Activated T-cell treated with anti-CD3 and anti-CD28 coated beads for 48 hours (primary cell): ENCODE results near the gene NEDD9.

Experiments
- DNase-seq: peaks from one replicate; pipeline ENCODE4 v3.0.0-alpha.2; 2020; ENCODE audit warnings: low read depth

The NEDD9 gene

DNA sequence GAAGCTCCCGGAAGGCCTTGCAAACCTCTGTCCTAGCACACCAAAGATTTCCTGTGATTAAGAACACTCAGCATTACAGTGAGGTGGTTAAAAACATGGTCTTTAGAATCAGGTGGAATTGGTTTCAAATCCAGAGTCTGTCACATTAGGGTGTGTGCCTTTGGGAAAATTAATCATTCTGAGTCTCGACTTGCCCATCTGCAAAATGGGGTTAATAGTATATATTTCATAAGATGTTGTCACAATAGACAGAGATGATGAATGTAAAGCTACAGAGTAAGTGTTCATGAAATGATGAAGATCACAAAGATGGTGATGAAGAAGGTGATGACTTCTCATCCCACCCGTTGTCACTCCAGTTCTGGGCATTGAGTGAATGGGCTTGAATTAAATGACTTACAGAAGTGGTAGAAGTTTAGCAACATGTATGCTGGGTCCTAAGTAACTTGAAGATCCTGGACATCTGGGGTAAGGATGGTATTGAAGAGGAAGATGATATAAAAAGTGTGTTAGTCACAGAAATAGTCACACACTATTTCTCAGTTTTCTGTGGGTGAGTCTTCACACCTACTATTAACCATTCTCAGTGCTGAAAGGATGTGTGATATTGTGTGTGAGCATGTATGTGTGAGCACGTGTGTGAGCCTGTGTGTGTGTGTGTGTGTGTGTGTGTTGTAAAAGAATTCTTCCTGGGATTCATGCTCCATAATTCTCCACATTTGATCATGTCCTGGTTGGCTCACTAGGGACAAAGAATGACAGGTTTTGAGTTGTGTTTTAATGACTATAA lies 28.0 kb upstream of the NEDD9 start:
- DNase-seq = no peak

DNA sequence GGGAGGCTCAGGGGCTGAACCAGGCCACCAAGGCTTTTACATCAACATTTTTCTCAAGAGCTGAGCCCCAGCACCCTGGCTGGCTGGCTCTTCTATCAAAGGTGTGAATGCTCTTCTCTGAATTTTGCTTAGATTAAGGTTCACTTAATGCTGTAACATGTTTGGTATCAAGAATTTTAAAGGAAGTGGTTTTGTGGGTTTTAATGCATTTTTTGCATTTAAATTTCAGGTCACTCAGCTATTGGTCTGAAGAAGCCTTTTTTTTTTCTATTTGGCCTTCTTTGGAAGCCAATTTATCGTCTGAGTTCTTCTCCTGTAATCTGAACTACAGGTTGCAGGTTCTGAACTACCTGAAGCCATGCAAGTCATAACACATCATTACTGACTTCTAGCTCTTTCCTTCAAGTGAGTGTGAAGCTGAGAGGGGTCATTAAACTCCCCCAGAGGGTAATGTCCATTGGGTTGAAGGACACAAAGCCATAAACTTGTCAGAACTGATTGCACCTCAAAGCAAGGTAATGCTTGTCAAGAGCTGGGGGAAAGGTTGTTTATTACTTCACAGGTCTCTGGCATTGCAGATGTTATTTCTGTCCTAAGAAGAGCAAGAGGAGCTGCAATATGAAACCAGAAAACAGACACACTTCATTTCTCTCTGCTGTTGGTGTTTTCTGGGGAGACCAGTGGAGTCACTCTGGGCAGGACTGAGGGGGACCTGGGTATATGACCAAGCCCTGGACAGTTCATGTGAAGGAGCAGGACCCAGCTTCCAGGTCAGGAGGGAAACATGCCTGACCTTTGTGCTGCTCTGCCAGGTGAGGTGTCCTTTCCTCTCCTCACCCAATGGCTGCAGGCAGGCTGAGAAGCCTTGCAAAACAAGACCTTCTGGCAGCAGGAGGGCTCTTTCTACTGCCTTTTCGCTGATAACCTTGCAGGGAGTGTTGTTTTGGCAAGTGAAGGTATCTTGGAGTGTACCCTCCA lies 26.1 kb upstream of the NEDD9 start:
- DNase-seq = no peak

DNA sequence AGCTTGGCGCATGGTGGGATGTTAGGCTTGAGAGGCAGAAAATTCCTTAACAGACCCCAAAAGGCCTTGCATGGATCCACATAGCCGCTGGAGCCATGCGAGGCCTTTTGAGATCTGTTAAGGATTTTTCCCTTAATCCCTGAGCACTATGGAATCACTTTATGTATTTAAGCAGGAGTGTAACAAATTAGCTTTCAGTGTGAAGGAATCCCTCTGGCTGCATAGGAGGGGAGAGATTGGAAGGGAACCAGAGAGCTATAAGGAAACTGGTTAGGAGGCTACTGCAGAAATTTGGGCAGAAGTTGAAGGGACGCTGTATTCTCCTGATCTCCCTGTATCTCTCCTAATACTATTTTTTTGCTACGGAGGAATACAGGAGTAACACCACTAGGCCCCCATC lies 23.1 kb upstream of the NEDD9 start:
- DNase-seq = no peak

DNA sequence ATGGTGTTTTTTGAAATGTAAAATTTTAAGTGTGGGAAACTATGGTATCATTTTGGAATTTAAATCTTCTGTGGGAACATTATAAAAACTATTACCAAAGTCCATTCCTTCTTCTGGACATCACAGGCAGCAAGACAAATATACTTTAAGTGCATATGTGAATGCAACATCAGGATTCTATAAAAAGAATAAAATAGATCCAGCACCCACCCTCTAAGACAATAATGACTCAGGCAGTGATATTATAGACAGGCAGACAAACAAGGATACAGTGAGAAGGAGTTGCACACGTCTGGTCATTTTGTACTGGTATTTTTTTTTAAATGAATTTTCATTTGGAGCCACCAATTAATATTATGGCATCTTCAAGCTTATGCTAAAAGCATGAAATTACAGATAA lies 21.1 kb upstream of the NEDD9 start:
- no peak for DNase-seq

DNA sequence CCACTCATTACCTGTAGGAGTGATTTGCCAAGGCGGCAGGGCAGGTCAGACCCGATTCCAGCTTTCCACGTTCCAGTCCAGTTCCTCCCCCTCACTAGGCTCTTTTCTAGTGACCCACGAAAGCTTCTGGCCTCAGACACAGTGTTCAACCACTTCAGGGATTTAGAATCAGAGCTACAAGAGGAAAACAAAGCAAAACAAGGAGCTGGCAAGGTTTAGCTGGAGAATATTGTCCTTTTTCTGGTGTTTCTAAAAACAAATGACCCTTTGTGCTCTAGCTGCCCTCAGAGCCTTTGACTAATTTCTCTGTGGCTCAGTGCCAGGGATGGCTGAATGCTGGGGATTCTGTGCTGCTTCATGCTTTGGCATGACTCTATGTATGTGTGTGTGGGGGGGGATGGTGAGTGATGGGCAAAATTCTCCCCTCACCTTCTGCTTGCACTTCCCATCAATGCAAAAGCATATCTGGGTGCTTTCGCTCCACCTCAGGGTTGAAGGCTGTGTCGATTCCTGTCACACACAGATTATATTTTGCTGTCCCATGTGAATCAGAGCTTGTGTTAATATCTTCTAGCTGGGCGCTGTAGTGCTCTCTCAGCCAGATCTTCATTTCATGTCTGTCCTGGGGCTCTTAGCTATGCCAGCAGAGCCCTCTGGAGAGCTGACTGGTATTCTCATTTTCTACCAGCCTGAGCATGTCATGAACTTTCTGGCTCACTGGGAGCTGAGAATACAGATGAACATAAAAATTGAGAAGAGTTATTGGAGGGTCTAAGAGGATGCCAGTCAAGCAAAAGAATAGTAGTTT lies 19.3 kb upstream of the NEDD9 start:
- DNase-seq = no peak

DNA sequence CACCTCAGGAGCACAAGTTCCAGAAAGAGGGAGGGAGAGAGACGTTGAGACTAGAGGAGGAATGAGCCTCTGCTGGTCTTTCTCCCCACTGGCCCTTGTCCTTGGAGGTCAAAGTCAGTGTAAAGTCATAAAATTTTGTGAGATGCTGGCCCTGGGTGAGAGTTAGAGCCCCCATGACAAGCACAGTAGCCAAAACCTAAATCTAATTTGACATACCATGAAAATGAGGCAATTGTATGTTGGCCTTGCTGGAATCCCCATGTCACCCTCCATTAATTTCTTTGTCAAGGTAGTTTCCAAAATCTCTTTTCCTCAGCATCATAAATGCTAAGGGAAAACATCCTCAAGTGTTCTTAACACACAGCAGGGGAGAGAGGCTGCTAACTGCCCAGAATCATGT lies 17.6 kb upstream of the NEDD9 start:
- no peak for DNase-seq

DNA sequence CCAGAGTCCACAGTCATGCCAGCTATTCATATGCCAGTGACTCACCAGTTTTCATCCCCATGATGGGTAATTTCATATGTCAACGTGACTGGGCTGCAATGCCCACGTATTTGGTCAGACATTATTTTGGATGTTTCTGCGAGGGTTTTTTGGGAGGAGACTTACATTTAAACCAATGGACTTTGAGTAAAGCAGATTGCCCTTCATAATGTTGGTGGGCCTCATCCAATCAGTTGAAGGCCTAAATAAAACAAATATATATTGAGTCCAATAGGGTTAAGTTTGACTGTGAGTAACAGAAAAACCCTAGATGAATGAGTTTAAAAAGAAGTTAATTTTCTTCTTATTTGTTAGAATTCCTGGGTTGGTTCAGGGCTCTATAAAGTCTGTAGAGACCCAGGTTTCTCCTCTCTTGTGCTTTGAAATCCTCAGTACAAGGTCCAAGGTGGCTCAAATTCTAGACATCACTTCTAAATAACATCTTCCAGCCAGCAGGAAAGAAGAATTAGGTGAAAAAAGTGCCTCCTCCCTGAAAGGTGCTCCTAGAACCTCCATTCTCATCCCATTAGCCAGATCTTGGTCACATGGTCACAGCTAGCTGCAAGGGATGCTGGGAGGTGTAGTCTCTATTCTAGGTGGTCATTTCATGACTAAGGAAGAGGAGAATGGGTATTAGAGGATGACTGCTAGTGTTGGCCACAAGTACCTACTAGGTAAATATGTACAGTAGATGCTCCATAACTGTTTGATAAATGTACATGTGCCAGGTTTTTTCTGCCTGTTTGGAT lies 16.7 kb upstream of the NEDD9 start:
- no peak for DNase-seq

DNA sequence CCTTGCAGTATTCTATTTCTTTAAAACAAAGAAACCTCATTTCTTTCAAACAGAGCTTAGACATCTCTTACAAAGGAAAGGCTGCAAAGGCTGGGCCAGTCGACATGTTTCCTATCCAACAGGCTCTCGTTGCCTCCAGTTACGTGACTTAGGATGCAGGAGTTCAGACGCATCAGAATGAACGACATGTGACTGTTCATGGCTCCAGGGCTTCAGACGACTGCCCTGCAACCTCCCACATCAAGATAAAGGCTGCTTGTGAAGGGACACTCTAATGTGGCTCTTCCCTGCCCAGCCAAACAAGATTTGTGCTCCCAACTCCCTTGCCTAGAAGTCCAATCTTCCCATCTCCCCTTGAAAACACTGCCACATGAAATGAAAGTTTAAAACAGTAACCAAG lies 14.3 kb upstream of the NEDD9 start:
- DNase-seq = no peak

DNA sequence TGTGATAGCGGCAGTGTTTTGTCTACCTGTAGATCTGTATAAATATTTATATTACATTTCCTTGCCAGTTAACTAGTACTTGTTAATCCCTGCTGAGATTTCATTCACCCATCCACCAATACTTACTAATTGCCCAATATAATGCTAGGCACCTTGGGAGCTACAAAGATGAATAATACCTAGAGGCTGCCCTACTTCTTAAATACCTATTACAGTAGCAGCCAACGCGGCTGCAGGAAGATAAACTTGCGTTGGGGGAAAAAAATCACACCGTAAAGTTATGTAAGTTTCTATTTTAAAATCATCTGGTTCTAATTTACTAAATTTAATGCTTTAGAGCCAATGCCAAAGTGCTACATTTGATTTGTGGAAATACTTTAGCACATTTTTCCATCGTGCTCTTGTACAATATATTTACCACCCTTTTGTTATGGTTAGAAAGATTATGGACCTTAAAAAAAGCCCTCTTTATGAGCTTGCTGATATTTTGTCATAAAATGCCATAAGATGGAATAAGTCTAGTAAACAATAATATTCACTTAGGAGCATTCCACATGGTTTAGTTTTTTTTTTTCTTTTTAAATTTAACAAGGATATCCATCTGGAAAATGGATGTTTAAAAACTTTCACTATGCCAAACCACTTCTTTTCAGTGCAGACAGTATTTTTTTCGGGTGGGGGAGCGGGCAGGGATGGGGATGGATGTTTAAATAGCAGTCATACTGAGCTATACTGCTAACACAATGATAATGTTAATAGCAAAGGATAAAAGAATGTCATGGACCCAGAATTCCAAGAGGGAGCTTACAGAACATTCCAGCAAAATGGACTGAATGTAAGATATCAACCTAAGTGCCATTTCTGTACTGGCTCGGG lies 13.2 kb upstream of the NEDD9 start:
- DNase-seq = no peak

DNA sequence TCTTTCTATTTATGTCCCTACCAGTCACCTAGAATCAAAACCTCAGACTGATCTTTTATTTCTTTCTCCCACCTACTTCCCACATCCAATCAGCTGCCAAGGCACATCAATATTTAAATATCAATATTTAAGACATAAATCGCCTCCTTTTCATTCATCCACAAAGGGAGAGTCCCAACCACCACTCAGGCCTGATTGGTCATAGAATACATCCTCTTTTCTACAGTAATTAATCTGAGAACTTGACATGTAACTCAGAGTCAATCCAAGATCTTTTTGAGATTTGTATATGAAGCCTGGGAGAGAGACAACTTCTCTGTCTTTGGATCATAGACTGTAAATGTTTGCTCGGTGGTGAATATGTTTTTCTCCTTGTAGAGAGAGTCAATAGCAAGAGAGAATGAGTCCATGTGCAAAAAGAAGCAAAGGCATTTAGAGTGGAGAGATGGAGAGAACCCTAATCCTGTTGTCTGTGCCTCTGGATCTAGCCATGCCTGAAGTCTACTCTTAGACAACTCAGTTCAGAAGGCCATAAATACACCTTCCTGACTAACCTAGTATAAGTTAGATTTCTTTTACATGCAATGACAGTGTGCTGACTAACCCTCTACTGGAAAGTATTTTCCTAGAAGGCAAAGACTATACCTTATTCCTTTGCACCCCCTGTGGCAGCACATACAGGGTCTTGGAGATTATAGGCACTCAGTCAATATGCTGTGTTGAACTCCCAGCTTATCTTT lies 12.1 kb upstream of the NEDD9 start:
- no peak for DNase-seq

DNA sequence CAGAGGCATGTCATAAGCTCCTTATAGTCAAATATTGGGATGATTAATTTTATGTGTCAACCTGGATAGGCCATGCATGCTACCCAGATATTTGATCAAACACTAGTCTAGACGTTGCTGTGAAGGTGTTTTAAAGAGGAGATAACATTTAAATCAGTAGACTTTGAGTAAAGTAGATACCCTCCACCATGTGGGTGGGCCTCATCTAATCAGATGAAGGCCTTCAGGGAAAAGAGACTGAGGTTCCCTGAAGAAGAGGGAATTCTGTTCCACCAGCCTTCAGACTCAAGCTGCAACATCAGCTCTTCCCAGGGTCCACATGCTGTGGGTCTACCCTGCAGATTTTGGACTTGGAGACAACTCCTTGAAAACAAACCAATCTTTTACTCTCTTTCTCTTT lies 11.4 kb upstream of the NEDD9 start:
- DNase-seq = no peak

DNA sequence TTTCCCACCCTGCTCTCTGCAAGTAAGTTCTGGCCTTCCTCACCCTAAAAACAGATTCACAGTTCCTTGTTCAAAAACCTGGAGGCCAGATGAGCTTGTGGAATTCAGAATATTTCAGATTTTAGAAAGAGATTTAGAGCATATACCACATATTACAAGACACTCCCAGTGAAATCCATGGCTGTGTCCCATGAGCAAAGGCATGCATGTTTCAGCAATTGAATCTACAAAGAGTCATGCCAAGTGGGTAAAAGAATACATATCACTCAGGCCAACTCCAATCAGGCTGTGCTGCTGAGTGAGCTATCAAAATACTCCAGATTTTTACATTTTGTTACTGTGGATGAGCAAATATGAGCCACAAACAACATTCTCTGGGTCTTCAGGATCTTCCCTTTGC lies 10.2 kb upstream of the NEDD9 start:
- no peak for DNase-seq

DNA sequence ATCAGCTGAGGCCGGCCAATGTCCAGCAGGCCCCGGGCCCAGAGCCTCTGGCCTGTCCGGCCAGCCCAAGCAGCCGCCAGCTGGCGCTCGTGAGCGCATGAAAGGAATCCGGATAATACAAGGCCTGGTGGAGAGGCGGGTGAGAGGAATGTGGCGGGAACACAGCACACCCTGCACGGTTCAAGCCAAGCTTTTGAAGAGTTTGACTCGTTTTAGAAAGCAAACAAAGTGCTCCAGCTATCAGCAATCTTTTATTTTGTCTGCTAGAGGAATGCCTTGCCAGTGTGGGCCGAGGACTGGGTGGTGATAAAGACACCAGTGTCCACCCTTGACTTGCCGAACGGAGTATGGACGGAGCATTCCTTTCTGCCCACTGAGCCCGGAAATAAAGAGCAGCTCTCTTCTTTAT lies 9.3 kb upstream of the NEDD9 start:
- no peak for DNase-seq

DNA sequence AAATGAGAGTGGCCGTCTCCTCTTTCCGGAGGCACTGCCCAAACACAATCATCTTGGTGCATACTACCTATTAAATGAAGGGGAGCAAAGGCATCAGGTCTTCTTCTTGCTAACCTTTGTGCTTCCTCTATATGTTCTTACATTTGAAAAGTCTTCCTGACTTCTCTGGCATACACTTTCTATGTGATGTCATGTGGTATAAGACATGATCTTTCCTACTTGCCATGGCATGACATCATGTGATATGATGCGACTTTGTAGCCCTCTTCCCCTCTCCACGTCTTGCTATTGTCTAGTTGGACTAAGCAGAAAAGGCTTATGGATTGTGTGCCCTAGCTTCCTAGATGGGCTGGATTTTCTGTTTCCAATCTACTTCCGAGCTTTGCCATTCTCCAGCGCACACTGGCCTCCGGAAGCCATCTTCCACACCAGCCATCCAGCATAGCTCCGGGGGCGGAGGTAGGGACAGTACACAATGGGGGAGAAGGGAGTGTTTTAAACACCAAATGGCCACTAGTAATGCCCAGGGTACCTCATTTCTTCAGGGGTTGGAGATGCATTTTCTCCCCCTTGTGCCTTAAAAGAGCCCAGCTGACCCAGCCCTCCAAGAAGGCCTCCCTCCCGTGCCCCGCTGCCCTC lies 8.8 kb upstream of the NEDD9 start:
- no peak for DNase-seq

DNA sequence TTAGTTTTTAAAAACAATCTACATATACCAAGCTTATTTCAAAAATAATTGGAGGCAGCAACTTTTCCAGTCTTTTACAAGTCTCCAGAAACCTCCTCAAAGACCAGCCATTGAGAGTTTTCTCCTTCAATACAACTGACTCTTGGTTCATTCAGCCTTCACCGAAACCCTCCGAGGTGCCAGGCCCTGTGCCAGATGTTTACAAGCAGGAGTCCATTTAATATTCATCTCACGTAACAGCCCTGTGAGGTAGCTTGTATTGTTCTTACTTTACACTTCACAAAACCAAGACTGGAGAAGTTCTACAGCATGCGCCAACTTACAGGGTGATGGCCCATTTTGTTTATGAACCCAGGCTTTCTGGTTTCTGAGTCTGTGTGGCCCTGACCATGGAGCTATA lies 5.5 kb upstream of the NEDD9 start:
- DNase-seq = no peak

DNA sequence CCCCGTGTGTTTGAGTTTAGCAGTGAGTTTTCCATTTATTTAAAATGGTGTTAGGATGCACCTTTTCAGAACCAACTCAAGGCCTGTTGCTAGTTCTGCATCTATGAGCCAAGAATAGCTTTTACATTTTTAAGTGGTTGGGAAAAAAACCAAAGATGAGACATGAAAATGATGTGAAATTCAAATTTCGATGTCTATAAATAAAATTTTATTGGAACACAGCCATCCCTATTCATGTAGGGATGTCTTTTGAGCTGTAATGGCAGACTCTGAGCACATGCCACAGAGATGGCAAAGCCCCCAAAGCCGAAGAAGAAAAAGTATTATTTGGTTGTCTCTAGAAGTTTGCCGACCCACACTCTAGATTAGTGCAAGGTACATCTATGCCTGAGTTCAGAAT lies 5.0 kb upstream of the NEDD9 start:
- DNase-seq = no peak

DNA sequence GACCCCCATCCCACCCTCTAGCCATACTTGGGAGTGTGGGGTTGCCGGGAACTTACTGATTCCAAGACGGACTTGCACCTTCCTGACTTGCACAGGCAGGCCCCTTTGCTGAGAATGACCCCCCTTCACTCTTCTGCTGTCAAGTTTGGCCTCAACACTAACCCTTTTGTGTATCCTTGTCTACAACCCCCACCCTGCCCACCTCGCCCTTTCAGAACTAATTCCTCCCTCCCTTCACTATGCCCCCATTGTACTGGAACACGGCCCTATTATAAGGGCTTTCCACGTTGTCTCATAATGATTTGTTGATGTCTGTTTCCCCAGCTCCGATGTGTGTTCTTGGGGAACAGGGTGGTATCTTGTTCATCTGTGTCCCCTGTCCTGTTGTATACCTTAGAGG lies 4.4 kb upstream of the NEDD9 start:
- no peak for DNase-seq

DNA sequence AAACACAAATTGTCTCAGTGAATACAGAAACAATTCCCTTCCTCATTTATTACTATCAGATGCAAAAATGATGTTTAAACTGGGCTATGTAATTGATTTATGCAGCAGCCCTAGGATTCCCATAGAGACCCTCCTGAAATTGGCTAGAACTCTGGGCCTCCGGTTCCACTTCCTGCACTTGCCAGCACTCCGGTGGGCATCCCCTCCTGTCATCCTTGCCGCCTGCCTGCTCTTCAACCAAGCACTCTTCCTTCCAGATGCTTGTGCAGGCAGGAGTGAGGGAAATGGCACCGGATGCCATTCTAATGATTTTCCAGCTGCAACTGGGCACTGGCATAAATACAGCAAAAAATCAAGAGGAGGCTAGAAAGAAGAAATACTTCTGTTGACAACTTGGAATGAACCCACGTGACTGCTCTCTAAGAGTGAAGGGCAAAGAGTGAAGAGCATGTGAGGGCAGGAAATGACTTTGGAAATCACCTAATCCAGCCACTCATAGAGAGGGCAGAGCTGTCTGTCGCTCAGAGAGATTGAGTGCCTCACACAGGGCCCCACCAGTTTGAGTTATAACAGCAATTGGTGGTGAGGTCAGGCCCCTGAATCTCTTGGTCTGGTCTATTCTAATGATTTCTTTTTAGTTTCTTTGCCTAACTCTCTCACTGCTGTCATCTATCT lies 3.7 kb upstream of the NEDD9 start:
- DNase-seq = no peak

DNA sequence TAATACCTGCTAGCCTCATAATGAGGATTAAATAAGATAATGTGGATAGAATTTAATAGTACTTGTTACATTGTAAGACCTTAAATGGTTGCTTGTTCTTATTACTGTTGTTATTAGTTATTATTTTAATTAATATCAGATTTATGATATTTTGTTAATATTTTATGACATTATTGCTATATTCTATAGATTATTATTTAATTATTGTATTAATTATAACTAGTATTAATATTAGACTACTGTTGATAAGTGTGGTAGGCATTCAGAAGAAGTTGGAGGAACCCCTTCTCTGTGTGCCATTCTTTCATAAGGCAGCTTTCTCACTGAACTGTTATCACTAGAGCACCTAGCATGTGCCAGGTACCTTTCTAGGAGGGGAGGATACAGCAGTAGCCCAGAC lies 2.6 kb upstream of the NEDD9 start:
- no peak for DNase-seq
